Central memory CD8-positive, alpha-beta T cell (primary cell): ENCODE measurements around the gene NAXD.
A peak's percentile ranks its signal among the peaks of the same experiment; 100 is the strongest.
"Not testable (repeated sequence)": the region's sequence is repeated elsewhere in the genome, so short reads cannot be mapped to it uniquely, and the experiment has no call there.

ENCODE experiments used
- ATAC-seq: fragments of 150-1000 bp; cut with Tn5 transposase; replicated peaks from 2 replicates; pipeline ENCODE4 v1.10.0; 2022; ENCODE audit warnings: mild to moderate bottlenecking, moderate FRiP score, moderate number of reproducible peaks; ENCODE audit not compliant: poor library complexity, severe bottlenecking; ENCODE audit errors: extremely low read depth
- DNase-seq, 2 donors: peaks; one replicate each; pipeline ENCODE4 v3.0.0; 2021; ENCODE audit warnings: low spot score in 2 of 2
- H3K27ac Mint-ChIP-seq: one replicate; pipeline ENCODE4 v1.8.0; 2022; ENCODE audit warnings: low read depth, mild to moderate bottlenecking, moderate library complexity, mixed read lengths
- H3K27me3 Mint-ChIP-seq: one replicate; pipeline ENCODE4 v1.8.0; 2022; ENCODE audit warnings: mixed read lengths
- H3K36me3 Mint-ChIP-seq: one replicate; pipeline ENCODE4 v1.8.0; 2022; ENCODE audit warnings: mild to moderate bottlenecking, moderate library complexity, mixed read lengths; ENCODE audit not compliant: insufficient read depth
- H3K4me1 Mint-ChIP-seq: one replicate; pipeline ENCODE4 v1.8.0; 2022; ENCODE audit warnings: mixed read lengths
- H3K4me3 Mint-ChIP-seq: one replicate; pipeline ENCODE4 v1.8.0; 2022; ENCODE audit warnings: mild to moderate bottlenecking, moderate library complexity, mixed read lengths
- H3K9me3 Mint-ChIP-seq: one replicate; pipeline ENCODE4 v1.8.0; 2022; ENCODE audit warnings: mixed read lengths

Gene NAXD

GRCh38 chr13:110615322-110616102, at the start of gene NAXD:
NAXD (plus strand) TSS chr13:110615545; CDS start chr13:110615602, 57 bp downstream.
- ATAC-seq, result peak; percentile 72

GRCh38 chr13:110566171-110566570, 49.2 kb upstream of the NAXD start:
- Mint-ChIP-seq H3K4me3 (no peak overlapping the region), H3K9me3 (no peaks in the 10 kb centered on the region), H3K27ac (no peak overlapping the region), H3K4me1 (peaks cover 5% of the 10 kb centered on the region), H3K27me3 (peaks cover 50% of the 10 kb centered on the region), H3K36me3 (no peaks in the 10 kb centered on the region)
- DNase-seq, result no peak
- no peak for ATAC-seq

More at GRCh38 chr13:110615322-110616102, at the start of gene NAXD:
- H3K36me3 Mint-ChIP-seq, result peaks cover 4% of the 10 kb centered on the region
- peak; percentile 42 to 55 for DNase-seq
- no peaks in the 10 kb centered on the region for H3K27me3 Mint-ChIP-seq
- H3K4me1 Mint-ChIP-seq, result peaks cover 42% of the 10 kb centered on the region
- peak within 1 kb of the TSS; percentile 89 for H3K27ac Mint-ChIP-seq
- H3K9me3 Mint-ChIP-seq, result no peaks in the 10 kb centered on the region
- peak within 1 kb of the TSS; percentile 89 for H3K4me3 Mint-ChIP-seq

DNA sequence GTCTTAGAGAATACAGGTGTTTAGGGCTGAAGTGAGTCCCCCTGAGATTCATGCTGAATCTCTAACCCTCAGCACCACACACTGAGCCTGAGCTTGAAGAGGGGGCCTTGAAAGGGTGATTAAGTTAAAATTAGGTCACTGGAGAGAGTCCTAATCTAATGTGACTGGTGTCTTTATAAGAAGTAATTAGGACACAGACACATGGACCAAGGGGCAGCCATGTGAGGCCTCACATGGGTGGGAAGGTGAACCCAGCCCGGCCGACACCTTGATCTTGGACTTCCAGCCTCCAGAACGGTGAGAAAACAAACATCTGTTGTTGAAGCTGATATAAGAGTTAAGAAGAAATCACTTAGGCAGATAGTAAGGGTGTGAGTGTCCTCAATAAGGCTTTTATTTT, 46.7 kb upstream of the NAXD start:
- DNase-seq (no peak), ATAC-seq (no peak)
- Mint-ChIP-seq H3K9me3 (no peaks in the 10 kb centered on the region), H3K36me3 (no peaks in the 10 kb centered on the region), H3K4me3 (no peak overlapping the region), H3K27me3 (peaks cover 70% of the 10 kb centered on the region), H3K27ac (no peak overlapping the region), H3K4me1 (no peaks in the 10 kb centered on the region)

DNA sequence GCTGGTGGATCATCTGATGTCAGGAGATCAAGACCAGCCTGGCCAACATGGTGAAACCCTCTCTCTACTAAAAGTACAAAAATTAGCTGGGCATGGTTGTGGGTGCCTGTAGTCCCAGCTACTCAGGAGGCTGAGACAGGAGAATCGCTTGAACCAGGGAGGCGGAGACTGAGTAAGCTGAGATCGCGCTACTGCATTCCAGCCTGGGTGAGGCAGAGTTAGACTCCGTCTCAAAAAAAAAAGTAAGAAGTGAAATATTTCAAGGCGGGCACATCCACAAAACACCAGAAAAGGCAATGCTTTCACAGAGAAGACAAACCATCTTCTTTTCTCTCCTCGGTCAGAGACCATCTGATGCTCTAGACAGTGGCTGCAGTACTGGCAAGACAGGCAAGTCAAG, 45.4 kb upstream of the NAXD start:
- H3K4me3 Mint-ChIP-seq, ATAC-seq, H3K9me3 Mint-ChIP-seq, H3K36me3 Mint-ChIP-seq, H3K27ac Mint-ChIP-seq, DNase-seq, H3K4me1 Mint-ChIP-seq: not testable (repeated sequence)
- H3K27me3 Mint-ChIP-seq, result peaks cover 76% of the 10 kb centered on the region

- Mint-ChIP-seq H3K36me3 (no peaks in the 10 kb centered on the region), H3K4me3 (no peak overlapping the region), H3K27me3 (peaks cover 83% of the 10 kb centered on the region), H3K27ac (no peak overlapping the region), H3K9me3 (no peaks in the 10 kb centered on the region), H3K4me1 (peaks cover 7% of the 10 kb centered on the region)
- DNase-seq (no peak), ATAC-seq (no peak)
Observed at GRCh38 chr13:110570886-110571285, 44.5 kb upstream of the NAXD start.

DNA sequence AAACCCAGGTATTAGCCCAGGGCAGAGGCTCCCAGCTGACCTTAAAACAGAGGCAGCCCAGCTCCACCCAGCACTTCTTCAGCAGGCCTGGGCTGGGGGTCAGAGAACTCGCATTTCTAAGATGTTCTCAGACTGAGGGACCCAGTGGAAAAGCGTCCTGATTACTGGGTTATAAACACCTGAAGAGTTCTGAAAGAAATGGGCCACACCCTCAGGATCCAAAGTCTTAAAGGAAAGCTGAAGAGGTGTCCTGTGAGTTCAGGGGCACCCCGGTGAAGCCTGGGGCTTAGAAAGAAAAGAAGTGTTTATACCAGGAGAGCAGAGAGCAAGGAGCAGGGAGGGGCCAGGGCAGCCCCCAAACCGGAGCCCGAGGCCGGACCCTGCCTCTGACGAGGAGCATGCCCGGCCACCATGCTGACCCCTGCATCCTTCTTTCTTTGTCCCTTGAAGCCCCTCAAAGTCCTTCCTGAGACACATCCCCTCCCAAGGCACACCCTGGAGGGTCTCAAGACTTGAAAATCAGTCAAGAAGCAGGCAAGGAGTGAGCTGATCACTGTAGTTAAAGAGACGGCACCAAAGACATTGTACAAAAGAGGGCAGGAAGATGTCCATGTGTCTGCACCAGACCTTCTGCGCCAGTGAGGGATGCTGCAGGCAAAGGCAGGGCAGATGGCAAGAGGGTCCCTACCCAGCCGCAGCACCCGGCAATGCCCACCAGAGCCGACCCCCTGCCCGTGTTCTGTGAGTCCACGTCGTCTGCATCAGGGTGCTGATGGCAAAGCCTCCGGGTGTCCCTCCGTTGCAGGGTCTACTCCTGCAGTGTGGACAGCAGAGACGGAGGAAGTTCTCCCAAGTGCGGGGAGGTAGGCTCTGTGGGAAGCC, 43.2 kb upstream of the NAXD start:
- Mint-ChIP-seq H3K27me3 (peaks cover 91% of the 10 kb centered on the region), H3K36me3 (no peaks in the 10 kb centered on the region), H3K4me3 (no peak overlapping the region), H3K27ac (no peak overlapping the region), H3K4me1 (peaks cover 11% of the 10 kb centered on the region), H3K9me3 (no peaks in the 10 kb centered on the region)
- DNase-seq (no peak), ATAC-seq (no peak)

- Mint-ChIP-seq H3K27ac (no peak overlapping the region), H3K4me1 (peaks cover 11% of the 10 kb centered on the region), H3K27me3 (peaks cover 91% of the 10 kb centered on the region), H3K9me3 (no peaks in the 10 kb centered on the region), H3K4me3 (no peak overlapping the region), H3K36me3 (no peaks in the 10 kb centered on the region)
- no peak for DNase-seq
- no peak for ATAC-seq
Observed at GRCh38 chr13:110572778-110573118, 42.6 kb upstream of the NAXD start.

- Mint-ChIP-seq H3K9me3 (no peaks in the 10 kb centered on the region), H3K27me3 (peaks cover 89% of the 10 kb centered on the region), H3K27ac (no peak overlapping the region), H3K36me3 (no peaks in the 10 kb centered on the region), H3K4me3 (no peak overlapping the region), H3K4me1 (peaks cover 11% of the 10 kb centered on the region)
- ATAC-seq, result no peak
- DNase-seq, result no peak
Observed at GRCh38 chr13:110574161-110574560, 41.2 kb upstream of the NAXD start.

- Mint-ChIP-seq H3K4me3 (no peak overlapping the region), H3K36me3 (no peaks in the 10 kb centered on the region), H3K27ac (no peak overlapping the region), H3K4me1 (peaks cover 11% of the 10 kb centered on the region), H3K27me3 (peaks cover 80% of the 10 kb centered on the region), H3K9me3 (no peaks in the 10 kb centered on the region)
- DNase-seq, result no peak
- ATAC-seq, result no peak
Observed at GRCh38 chr13:110575322-110576069, 39.8 kb upstream of the NAXD start.

GRCh38 chr13:110576070-110576394, 39.3 kb upstream of the NAXD start:
- no peak overlapping the region for H3K4me3 Mint-ChIP-seq
- DNase-seq, result no peak
- H3K36me3 Mint-ChIP-seq, result no peaks in the 10 kb centered on the region

GRCh38 chr13:110576736-110577476, 38.4 kb upstream of the NAXD start:
- H3K27me3 Mint-ChIP-seq, result peaks cover 79% of the 10 kb centered on the region
- no peak overlapping the region for H3K4me3 Mint-ChIP-seq
- H3K36me3 Mint-ChIP-seq, result no peaks in the 10 kb centered on the region
- H3K27ac Mint-ChIP-seq, result no peak overlapping the region
- peaks cover 11% of the 10 kb centered on the region for H3K4me1 Mint-ChIP-seq
- ATAC-seq (no peak), DNase-seq (no peak)
- no peaks in the 10 kb centered on the region for H3K9me3 Mint-ChIP-seq

More at GRCh38 chr13:110576070-110576394, 39.3 kb upstream of the NAXD start:
- H3K27ac Mint-ChIP-seq, result no peak overlapping the region
- H3K9me3 Mint-ChIP-seq, result no peaks in the 10 kb centered on the region
- ATAC-seq, result no peak
- H3K27me3 Mint-ChIP-seq, result peaks cover 80% of the 10 kb centered on the region
- peaks cover 11% of the 10 kb centered on the region for H3K4me1 Mint-ChIP-seq

- Mint-ChIP-seq H3K4me3 (no peak overlapping the region), H3K4me1 (peaks cover 11% of the 10 kb centered on the region), H3K27me3 (peaks cover 82% of the 10 kb centered on the region), H3K36me3 (no peaks in the 10 kb centered on the region), H3K27ac (no peak overlapping the region), H3K9me3 (no peaks in the 10 kb centered on the region)
- no peak for DNase-seq
- no peak for ATAC-seq
Observed at GRCh38 chr13:110578363-110578762, 37.0 kb upstream of the NAXD start.
